ENCODE measurements around the gene GAGE10. TPM values are rescaled to one million over a fixed set of nuclear protein-coding genes. Genes with fewer than 3 reads are reported as not detected.

Gene GAGE10
- total and polyA plus RNA-seq, 9 of the 15 experiments (the other 6 are each of a cell fraction or from before 2014, with no cell fraction given), result 0.80 to 3.1 (median 0.96) TPM; not detected in 4

GRCh38 chrX:49287665-49288064, 15.8 kb upstream of the GAGE10 start (continued):
- no peak for TF ChIP-seq ATF6 (CRISPR knock-in tag; IDR thresholded peaks at IDR 0.05)

- Histone ChIP-seq H3K9ac (ENCODE audit: insufficient read depth in 1 of 2, low read depth in 2 of 2, low read length in 2 of 2) (no peak overlapping the region), H3K27me3 (ENCODE audit: control insufficient read depth in 2 of 2, insufficient read depth in 2 of 2, low read length in 2 of 2) (no peaks in the 10 kb centered on the region), H3K9me1 (ENCODE audit: control insufficient read depth, insufficient read depth, low read length) (no peaks in the 10 kb centered on the region), H2AFZ (ENCODE audit: low read depth, low read length) (no peak overlapping the region), H3K36me3 (ENCODE audit: control insufficient read depth, insufficient read depth, low read length) (no peaks in the 10 kb centered on the region), H3K9me3 (replicated peaks; ENCODE audit: control insufficient read depth, insufficient read depth, low read depth, low read length) (no peaks in the 10 kb centered on the region), H4K20me1 (replicated peaks; ENCODE audit: control insufficient read depth, insufficient read depth, low read length) (no peaks in the 10 kb centered on the region), H3K4me2 (ENCODE audit: insufficient read depth, low read length) (no peak overlapping the region), H3K27ac (ENCODE audit: extremely low read depth, low read depth, low read length) (no peak overlapping the region), H3K4me3 (no peak overlapping the region), H3K79me2 (ENCODE audit: control insufficient read depth, insufficient read depth, low read length) (no peaks in the 10 kb centered on the region), H3K4me1 (replicated peaks in 1 of 2; ENCODE audit: control insufficient read depth in 2 of 2, insufficient read depth in 2 of 2, low read length in 2 of 2) (peaks cover 4 to 18% of the 10 kb centered on the region in 2 experiments; a peak in 4 of 5 replicates)
- CTCF ChIA-PET (ENCODE audit: low intra/inter-chr PET ratio), result no interaction called here
- no peak for FAIRE-seq
- no peak for DNase-seq (ENCODE audit: extremely low read depth in 1 of 4, low spot score in 3 of 4)
- BruUV-seq (replicated peaks), result no TSS peak
- intact Hi-C loops (cut with micrococcal nuclease) (loop anchor here (5.0 kb wide), 1 partner anchor 547 kb away; no protein-coding TSS in a partner anchor), in situ Hi-C loops (cut with MboI) (loop anchor here (10.0 kb wide), 1 partner anchor 245 kb away; the partner anchor contains the start of gene GAGE12C)
- no peak for ATAC-seq
- POLR2A ChIA-PET, result no interaction called here
- WGBS (ENCODE audit: insufficient coverage, low coverage, missing lambda C conversion rate), result 33% methylated on average over 5 of the region's 7 CpGs
- TF ChIP-seq MYBL2 (IDR thresholded peaks at IDR 0.05; ENCODE audit: low read depth), result no peak
- no peak for TF ChIP-seq MYBL2 (CRISPR knock-in tag; IDR thresholded peaks at IDR 0.05; ENCODE audit: borderline replicate concordance)
- no peak for TF ChIP-seq EWSR1 (IDR thresholded peaks at IDR 0.05; ENCODE audit: borderline replicate concordance, low read depth, partially characterized antibody)
- no peak for TF ChIP-seq ZFP36 (IDR thresholded peaks at IDR 0.05; ENCODE audit: low read depth, low read length, partially characterized antibody)
- TF ChIP-seq TRIM25 (IDR thresholded peaks at IDR 0.05; ENCODE audit: borderline replicate concordance), result no peak
- TF ChIP-seq SNAPC5 (CRISPR knock-in tag; IDR thresholded peaks at IDR 0.05), result no peak
- no peak for TF ChIP-seq ZNF395 (CRISPR knock-in tag; IDR thresholded peaks at IDR 0.05)
- no peak for TF ChIP-seq HDAC6 (IDR thresholded peaks at IDR 0.05; ENCODE audit: low read depth, low read length)
- TF ChIP-seq ZNF644 (tag; IDR thresholded peaks at IDR 0.05; ENCODE audit: low read depth), result no peak
- no peak for TF ChIP-seq NFXL1 (CRISPR knock-in tag; IDR thresholded peaks at IDR 0.05)
- TF ChIP-seq TCF7L2 (IDR thresholded peaks at IDR 0.05; ENCODE audit: low read depth, low read length), result no peak
- TF ChIP-seq SP1 (CRISPR knock-in tag; IDR thresholded peaks at IDR 0.05), result no peak
- TF ChIP-seq ELF2 (CRISPR knock-in tag; IDR thresholded peaks at IDR 0.05), result no peak
- no peak for TF ChIP-seq FOXJ3 (CRISPR knock-in tag; IDR thresholded peaks at IDR 0.05)
Observed at GRCh38 chrX:49290215-49290614, 13.2 kb upstream of the GAGE10 start.
